Kidney capillary endothelial cell (primary cell): ENCODE measurements around the gene AMPH.

Experiments used
- DNase-seq: peaks from one replicate; pipeline ENCODE4 v3.0.0-alpha.2; 2018; ENCODE audit warnings: low spot score

AMPH gene

DNA sequence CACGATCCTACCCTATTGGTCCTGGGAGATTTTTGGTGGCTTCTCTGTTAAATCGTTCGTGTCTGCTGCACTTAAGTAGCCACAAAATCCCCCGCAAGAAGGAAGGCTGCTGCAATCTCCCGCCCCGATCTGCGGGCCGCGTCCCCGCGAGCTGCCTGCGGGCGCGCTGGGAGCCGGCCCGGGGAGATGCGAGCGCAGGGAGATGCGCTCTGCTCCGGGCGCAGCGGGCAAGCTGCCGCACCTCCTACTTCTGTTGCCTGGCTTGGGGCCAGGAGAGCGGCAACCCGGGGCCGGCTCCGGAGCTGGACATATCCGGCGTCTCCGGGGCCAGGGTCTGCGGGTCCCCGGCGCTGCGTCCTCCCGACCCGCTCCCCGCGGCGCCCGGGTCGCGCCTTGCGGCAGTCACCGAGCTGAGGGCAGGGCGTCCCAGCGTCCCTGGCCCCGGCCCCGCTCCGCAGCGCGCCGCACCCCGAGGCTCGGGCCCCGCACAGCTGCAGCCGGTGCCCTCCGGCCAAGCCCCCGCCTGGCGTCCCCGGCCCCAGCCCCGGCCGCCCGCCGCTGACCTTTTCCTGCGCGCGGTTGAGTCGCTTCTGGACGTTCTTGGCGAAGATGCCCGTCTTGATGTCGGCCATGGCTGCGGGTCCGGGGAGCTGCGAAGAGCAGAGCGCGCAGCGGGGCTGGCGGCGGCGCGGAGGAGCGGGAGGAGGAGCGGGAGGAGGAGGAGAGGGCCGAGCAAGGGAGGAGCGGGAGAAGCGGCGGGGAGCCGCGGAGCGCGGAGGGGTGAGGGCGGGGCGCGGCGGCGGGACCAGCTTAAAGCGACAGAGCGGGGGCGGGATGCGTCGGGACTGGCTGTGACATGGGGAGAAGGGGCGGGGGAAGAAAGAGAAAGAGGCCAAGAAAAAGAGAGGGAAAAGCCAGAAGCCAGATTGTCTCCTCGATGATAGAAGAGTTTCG lies at the start of gene AMPH:
Gene AMPH (minus strand): TSS at position 654 of the 954 bp plus-strand sequence. CDS start 22 bp downstream, at position 632.
- DNase-seq: no peak

DNA sequence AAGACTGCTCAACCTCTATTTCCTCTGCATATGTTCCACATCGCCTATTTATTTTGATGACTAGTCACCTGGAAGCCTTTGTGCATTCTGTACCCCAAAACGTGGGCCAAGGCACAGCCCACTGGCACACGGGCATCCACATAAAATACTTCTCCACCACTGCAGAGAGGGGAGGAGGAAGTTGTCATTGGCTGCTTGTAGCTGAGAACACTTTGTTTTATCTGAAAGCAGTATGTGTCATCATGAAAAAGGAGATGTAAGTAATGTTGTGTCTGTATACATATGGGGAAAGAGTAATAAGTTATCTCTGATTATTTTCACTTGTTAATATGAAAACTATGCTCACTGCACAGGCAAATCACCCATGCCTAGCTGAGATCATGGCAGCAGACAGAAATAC lies 48.2 kb upstream of the AMPH start:
- no peak for DNase-seq

GRCh38 chr7:38678698-38679054 lies 47.5 kb upstream of the AMPH start:
- DNase-seq: no peak

DNA sequence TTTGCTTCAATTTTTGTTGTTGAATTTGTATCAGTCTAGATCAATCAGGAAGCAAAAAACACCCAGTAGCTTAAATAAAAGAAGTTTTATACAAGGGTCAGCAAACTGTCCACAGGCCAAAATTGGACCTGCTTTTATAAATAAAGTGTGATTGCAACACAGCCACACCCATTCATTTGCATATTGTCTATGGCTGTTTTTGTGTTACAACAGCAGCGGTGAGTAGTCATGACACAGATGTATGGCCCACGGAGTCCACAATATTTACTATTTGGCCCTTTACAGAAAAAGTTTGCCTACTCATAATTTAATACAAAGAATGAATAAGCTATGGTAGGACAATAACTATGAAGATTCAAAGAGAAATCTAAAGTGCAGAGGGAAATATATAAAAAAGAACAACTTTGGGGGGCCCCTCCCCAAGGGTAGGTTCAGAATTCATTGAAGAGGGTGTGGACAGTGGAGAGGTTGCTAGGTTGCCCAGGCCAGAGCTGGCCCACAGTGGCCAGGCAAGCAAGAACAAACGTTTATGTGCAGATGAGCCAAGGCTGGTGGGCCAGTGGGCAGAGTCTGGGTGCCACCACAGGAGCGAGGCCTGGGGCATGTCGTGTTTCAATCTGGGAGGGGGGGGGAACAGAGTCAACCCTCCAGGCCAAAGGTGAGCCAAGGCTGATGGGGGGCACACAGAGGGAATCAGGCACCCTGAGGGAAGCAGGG lies 47.0 kb upstream of the AMPH start:
- no peak for DNase-seq

GRCh38 chr7:38675494-38676106 lies 44.4 kb upstream of the AMPH start:
- no peak for DNase-seq

DNA sequence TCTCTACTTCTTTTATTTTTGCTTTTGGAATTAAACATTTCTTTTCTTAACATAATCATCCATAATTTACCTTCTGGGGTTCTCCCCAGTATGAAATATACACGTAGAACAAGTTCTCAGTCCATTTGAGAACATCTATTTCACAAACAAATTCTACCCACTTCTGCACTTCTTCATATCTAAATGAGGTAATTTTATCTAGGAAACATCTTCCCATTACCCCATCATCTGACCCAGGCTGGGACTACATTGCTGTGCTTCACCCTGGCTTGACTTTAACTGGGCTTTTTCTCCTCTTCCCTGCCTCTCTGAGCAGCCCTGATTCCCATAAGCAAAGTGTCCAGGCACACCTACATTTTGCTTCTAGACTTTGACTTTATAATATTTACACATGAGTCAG lies 43.3 kb upstream of the AMPH start:
- no peak for DNase-seq

DNA sequence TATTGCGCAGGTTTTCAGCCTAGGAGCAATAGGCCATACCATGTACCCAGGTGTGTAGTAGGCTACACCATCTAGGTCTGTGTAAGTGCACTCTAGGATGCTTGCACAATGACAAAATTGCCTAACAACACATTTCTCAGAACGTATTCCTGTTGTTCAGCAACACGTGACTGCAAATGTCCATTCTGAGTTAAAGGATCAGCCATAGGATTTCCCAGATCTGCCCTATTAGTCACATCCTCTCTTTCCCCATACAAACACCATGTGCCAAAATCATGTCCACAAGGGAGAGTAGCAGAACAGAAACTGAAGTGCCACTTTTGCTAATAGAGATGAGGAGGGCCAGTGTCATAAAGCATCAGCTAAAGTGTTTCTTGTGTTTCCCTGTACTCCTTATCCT lies 42.6 kb upstream of the AMPH start:
- DNase-seq: peak; percentile 33

DNA sequence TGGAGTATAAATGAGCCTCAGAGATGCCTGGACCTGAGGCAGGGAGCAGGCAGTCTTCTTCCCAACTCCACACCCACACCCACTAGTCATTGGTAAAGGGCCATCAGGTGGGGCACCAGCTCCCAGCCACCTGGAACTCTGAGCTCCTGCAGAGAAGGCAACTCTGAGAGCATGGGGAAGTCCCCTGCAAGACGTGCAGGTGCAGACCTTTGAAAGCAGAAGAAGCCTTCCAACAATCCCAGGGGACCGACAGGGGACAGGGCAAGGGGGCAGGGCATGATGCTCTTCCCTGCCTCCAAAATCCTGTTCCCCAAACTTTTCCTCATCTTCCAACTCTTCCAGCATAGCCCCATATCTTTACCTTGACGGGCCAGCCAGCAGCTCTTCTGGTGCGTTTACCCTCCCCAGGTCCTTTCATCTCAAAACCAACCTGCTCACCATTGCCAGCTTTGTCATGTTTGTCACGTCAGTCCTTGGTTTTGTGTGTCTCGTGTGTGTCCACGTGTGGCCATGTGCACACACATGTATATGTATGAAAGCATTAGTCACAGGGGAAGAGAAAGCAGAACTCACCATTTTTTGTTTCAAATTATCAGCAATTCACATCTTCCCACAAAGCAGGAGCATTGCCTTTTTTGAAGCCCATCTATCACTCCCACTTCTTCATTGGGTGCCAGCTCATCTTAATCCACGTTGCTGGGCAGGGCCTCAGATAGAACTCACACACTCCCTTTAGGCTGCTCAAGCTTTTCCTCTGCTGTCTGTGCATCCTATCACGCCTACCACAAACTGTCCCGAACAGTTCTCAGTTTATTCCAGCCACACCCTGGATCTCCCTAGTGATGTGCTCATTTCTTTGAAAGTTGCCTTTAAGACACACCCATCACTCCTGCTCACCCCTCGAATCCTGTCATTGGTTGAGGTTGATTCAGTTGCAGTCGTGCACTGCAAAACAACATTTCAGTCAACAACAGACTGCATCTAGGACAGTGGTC lies 41.0 kb upstream of the AMPH start:
- DNase-seq: no peak

- DNase-seq: no peak
These were observed 38.9 kb upstream of the AMPH start for GRCh38 chr7:38669965-38670520.

DNA sequence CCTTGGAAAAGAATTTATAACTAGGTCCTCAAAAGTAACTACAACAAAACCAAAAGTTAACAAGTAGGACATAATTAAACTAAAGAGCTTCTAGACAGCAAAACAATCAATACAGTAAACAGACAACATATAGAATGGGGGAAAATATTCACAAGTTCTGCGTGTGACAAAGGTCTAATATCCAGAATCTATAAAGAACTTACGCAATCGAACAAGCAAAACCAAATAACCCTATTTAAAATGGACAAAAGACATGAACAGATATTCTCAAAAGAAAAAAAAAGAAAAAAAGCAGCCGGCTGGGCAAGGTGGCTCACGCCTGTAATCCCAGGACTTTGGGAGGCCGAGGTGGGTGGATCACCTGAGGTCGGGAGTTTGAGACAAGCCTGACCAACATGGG lies 33.8 kb upstream of the AMPH start:
- no peak for DNase-seq

DNA sequence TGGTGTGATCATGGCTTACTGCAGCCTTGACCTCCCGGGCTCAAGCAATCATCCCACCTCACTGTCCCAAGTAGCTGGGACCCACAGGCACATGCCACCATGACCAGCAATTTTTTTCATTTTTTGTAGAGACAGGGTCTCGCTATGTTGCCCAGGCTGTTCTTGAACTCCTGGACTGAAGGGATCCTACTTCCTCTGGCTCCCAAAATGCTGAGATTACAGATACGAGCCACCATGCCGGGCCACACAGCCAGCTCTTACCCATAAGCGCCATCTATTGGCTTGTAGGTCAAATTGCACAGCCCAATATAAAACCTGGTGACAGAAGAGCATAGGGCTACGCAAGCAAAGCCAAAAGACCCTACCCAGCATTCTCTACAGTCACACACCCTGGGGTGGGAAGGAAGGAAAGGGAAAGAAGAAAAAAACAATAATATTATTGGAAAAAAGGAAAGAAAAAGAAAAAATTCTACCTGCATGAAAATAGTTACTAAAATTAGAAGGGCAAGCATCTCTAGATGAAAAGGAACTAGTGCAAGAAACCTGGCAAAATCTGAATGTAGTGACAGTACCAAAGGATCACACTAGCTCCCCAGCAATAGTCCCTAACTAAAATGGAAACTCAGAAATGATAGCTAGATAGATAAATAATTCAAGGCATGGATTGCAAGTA lies 29.4 kb upstream of the AMPH start:
- peak; percentile 41 for DNase-seq

GRCh38 chr7:38659931-38660330 lies 28.8 kb upstream of the AMPH start:
- no peak for DNase-seq

DNA sequence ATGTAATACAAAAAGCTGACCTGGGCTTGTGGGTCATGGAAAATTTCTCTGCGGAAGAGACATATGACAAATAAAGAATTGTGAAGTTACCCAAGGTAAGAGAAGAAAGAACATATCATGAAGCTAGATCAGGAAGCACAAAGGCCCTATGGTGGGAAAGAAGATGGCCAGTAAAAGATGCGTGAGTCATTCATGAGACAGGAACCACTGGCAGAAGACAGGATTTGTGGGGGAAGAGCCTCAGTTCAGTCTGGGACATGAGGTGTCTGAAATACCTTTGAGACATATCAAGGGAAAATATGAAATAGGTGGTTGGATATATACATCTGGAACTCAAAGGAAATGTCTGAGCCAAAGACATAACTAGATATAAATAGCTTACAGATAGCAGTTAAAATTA lies 27.7 kb upstream of the AMPH start:
- no peak for DNase-seq

DNA sequence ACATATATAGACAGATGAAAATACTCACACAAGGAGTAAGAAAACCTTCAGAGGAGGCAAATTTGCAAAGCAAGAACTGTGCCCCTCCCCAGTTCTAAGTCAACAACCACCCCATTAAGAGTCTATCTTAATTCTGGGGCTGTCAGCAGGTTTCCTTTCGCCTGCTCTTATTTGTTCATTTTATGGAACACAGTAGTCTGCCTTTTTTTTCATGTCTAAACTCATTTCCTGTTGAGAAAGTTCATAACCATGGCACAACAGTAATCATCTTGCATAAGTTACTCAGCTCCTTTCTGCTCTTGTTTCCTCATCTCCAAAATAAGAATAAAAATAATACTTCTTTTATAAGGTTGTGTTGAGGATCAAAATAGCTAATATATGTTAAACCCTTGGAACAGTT lies 25.8 kb upstream of the AMPH start:
- DNase-seq: no peak

DNA sequence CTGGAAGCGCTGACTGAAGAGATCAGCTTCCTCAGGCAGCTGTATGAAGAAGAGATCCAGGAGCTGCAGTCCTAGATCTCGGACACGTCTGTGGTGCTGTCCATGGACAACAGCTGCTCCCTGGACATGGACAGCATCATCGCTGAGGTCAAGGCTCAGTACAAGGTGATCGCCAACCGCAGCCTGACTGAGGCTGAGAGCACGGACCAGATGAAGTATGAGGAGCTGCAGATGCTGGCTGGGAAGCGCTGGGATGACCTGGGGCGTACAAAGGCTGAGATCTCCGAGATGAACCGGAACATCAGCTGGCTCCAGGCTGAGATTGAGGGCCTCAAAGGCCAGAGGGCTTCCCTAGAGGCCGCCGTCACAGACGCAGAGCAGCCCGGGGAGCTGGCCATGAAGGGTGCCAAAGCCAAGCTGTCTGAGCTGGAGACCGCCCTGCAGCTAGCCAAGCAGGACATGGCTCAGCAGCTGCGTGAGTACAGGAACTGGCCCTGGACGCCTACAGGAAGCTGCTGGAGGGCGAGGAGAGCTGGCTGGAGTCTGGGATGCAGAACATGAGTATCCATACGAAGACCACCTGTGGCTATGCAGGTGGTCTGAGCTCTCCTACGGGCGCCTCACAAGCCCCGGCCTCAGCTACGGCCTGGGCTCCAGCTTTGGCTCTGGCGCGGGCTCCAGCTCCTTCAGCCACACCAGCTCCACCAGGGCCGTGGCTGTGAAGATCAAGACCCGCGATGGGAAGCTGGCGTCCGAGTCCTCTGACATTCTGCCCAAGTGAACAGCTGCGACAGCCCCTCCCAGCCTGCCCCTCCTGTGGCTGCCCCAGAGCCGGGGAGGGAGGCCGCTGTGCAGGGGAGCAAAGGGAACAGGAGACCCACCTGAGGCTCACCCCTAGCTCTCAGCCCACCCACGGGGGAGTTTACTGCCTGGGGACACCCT lies 24.9 kb upstream of the AMPH start:
- DNase-seq: no peak

GRCh38 chr7:38637957-38638356 lies 6.8 kb upstream of the AMPH start:
- no peak for DNase-seq

- DNase-seq: no peak
These were observed 1.2 kb upstream of the AMPH start for GRCh38 chr7:38632411-38632810.

DNA sequence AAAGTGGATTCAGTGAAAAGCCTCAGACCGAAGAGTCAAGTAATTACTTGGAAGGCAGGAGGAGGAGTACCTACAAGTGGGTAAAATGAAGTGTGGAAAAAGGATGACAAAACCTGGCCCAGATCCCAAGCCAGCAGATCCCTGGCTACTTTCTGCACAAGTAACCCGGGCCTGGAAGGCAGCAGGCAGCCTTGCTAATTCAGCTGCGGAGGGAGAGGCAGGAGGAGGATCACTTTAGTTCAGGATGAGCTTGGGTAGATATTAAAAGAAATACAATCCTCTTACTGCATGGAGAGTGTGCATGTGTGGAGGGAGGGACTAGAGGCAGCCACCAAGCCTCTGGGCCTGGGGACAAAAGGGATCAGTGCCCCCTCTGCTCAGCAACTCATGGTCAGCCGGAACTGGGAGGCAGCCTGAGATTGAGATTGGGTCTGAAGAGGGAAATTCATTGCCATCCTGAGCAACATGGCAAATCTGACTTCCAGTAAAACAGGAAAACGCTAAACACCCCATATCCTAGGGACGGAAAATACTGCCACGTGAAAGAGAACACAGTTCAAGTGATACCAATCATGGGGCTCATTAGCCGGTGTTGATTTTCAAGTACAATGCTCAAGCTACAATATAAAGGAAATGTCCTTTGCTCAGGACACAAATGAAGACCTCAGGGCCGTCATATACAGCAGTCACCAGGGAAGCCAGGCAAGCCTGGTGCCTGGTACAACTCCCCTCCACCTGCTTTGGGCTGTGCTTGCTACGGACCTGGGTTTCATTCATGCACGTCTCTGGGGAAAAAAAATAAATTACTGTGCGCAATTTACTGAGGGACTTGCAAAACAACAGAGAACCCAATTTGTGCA lies 1.3 kb downstream of the AMPH start:
- no peak for DNase-seq
